Activated gamma-delta T cell treated with anti-CD3 and anti-CD28 coated beads, Interleukin-2, amount 50 U/mL, for 16 hours (primary cell): ENCODE results near the gene TTC12.

ENCODE experiments used
- DNase-seq: peaks from one replicate; pipeline ENCODE4 v3.0.0-alpha.2; 2020; ENCODE audit warnings: low read depth

The TTC12 gene

DNA sequence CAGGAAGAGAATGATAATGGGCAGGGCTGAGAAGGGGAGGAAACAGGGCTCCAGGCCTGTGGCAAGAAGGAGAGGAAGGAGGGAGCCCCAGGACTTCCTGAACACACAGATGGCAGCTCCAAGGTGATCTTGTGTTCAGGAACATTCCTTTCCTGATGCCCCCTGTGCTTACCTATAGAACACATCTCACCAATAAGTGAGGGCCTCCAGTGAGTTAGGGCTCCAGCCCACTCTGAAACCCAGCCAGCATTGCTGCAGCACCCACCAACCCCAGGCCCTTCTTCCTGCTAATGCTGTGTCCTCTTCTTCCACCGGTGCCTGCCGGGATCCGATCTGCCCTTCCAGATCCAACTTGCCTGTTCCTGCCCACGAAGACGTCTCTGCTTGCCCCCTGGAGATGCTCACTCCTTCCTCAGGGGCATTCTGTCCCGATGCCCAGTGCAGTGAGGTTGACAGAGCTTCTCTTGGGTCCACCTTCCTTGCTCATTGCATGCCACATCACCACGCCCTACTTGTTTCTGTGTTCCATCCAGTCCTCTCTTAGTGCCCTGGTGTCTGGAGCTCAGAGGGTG, 90.6 kb downstream of the TTC12 start:
- no peak for DNase-seq

GRCh38 chr11:113405724-113406478, 91.5 kb downstream of the TTC12 start:
- no peak for DNase-seq

DNA sequence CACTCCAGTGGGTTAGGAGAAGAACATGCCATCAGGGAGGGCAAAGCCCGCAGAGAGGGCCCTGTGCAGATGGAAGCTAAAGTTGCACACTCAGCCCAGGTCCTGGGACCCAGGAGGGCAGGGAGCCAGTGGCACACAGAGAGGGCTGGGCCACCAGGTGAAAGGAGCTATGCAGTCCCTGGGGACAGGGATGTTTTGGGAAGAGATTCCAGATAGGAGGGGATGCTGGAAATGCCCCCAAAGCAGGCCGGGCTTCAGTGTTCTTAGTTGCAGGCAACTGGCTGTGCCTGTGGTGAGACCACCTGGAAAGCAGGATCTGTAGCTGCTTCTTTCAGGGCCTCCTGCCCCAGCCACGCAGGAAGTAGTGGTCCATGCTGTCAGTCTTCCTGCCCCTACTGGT, 92.8 kb downstream of the TTC12 start:
- no peak for DNase-seq

DNA sequence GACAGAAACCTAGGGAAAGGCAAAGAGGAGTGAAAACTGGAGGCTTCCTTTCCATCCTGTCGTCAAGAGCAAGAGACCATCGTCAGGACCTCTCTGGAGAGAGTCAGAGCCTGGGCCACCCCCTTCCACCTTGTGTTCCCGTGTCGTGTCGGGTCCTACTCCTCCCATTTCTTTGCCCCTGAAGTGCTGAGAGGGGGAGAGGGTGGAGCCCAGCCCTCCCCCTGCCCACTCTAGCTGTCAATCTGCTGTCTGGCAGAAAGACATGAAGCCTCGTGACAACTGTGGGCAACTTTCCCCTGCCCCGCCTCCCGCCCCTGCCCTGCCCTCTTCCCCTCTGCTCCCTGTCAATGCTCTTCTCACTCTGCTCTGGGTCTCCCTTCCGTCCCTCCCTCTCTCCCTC, 93.8 kb downstream of the TTC12 start:
- no peak for DNase-seq

GRCh38 chr11:113408887-113409286, 94.5 kb downstream of the TTC12 start:
- no peak for DNase-seq

DNA sequence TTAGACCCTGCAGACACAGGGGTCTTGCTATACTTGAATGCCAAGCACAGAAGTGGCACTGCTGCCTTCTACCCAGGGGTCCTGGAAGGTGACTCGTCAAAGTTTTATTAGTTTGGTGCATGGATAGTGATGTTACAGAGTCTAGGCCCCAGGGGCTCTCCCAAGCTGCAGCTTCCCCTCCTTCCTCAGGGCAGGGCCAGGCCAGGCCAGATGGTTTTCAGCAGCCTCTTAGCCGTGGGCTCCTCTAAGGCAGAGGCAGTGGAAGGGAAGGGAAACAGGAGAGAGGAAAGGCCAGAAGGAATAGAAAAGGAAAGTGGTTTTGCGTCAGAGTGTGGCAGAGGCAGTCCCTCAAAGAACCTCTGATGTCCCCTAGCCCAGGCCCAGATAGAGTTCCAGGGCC, 95.1 kb downstream of the TTC12 start:
- DNase-seq: no peak

DNA sequence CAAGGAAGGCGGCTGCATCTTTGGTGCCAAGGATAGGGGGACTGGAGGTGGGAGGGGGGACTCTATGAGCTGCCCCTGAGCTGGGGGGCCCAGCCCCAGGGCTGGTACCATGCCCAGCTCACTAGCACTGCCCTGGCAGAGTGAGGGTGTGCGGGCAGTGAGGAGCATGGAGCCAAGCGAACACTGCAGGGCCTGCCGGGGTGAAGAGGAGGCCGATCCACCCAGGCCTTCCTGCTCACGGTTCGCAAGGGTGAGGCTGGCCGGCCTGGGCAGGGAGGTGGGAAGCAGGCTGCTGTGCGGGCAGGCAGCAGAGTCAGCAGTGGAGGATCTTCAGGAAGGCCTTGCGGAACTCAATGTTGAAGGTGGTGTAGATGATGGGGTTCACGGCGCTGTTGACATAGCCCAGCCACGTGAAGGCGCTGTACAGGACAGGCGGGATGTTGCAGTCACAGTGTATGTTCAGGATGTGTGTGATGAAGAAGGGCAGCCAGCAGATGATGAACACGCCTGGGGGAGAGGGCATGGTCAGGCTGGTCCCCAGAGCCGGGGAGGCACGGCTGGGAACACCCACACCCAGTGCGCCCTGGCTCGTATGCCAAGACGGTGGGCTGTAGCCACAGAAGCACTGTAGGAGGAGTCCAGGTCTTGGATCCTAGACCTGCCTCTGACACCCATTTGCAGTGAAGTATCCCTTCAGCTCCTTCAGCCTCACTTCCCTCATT, 96.2 kb downstream of the TTC12 start:
- no peak for DNase-seq

GRCh38 chr11:113411536-113411935, 97.2 kb downstream of the TTC12 start:
- DNase-seq: no peak

GRCh38 chr11:113412675-113413074, 98.3 kb downstream of the TTC12 start:
- no peak for DNase-seq

GRCh38 chr11:113415343-113415742, 101.0 kb downstream of the TTC12 start:
- no peak for DNase-seq
